Endothelial cell of umbilical vein (primary cell): ENCODE data around the gene HIVEP1.

Source experiments
- EZH2 ChIP-seq: IDR thresholded peaks from 2 replicates; pipeline ENCODE4 v1.6.1; 2012; ENCODE audit warnings: borderline replicate concordance, low read depth, mild to moderate bottlenecking, moderate library complexity, low read length, inconsistent platforms; ENCODE audit not compliant: severe bottlenecking
- FOS ChIP-seq: IDR thresholded peaks from 2 replicates; pipeline ENCODE4 v1.6.1; 2011; ENCODE audit warnings: mild to moderate bottlenecking, low read length, moderate library complexity, borderline replicate concordance; ENCODE audit not compliant: insufficient read depth
- TF ChIP-seq, protein P1 (sequence below), 2 donors: IDR thresholded peaks; 1 replicate in 1 of 2; 2 replicates in 1 of 2; pipeline ENCODE4 v1.5.1; 2011; ENCODE audit warnings: low read length in 2 of 2, mild to moderate bottlenecking in 2 of 2, moderate library complexity in 2 of 2, control low read depth in 1 of 2, inconsistent platforms in 1 of 2, low read depth in 1 of 2; ENCODE audit not compliant: insufficient read depth in 1 of 2; ENCODE audit errors: extremely low read depth in 1 of 2

DNA sequence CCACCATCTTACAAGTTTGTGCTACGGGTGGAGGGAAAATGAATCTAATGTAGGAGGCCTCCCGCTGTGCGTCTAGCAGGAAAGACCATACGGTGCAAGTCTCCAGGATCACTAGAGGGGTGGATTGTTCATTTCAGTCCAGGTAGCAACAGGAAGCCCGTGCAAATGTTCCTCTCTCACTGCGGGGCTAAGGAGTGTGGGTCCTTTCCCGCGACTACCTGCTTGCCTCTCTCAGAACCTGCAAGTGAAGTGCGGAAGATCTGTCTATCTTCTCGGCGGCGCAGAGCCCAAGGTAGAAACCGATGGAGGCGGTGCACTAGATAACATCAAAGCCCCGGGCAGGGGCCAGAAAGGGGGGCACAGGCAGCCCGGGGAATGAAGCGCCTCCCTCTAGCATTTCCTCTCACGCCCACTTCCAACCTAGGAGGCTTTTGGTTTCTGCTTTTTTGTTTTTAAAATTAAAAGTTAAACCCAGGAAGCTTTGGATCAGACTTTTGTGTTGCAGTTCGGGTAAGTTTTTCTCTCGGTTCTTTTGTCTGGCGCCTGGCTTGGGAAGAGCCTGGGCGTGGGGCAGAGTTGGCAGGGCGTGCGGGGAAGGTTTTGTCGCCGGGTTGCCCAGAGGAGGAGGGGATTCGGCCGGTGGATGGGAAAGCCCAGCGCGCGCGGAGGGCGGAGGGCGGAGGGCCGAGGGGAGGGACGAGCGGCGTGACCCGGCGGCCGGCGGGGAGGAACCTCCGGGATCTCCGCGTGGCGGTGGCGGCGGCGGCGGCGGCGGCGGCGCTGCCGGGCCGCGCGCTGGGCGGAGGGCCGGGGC lies 3.5 kb upstream of the HIVEP1 start:
- TF ChIP-seq, protein P1, sequence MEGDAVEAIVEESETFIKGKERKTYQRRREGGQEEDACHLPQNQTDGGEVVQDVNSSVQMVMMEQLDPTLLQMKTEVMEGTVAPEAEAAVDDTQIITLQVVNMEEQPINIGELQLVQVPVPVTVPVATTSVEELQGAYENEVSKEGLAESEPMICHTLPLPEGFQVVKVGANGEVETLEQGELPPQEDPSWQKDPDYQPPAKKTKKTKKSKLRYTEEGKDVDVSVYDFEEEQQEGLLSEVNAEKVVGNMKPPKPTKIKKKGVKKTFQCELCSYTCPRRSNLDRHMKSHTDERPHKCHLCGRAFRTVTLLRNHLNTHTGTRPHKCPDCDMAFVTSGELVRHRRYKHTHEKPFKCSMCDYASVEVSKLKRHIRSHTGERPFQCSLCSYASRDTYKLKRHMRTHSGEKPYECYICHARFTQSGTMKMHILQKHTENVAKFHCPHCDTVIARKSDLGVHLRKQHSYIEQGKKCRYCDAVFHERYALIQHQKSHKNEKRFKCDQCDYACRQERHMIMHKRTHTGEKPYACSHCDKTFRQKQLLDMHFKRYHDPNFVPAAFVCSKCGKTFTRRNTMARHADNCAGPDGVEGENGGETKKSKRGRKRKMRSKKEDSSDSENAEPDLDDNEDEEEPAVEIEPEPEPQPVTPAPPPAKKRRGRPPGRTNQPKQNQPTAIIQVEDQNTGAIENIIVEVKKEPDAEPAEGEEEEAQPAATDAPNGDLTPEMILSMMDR (IDR thresholded peaks at IDR 0.05; ENCODE audit: extremely low read depth in 1 of 2, insufficient read depth in 1 of 2, low read depth in 1 of 2, low read length in 2 of 2): no peak
- no peak for TF ChIP-seq EZH2
- TF ChIP-seq FOS: no peak
